Esophagus muscularis mucosa (tissue), 4 donors: ENCODE measurements around the gene SPEM3.

Source experiments
- EP300 ChIP-seq: sonication (generic); formaldehyde crosslinking; IDR thresholded peaks from one replicate; pipeline ENCODE4 v1.6.1; 2017; ENCODE audit warnings: antibody characterized with exemption
- POLR2A ChIP-seq: fragments of 450-650 bp; IDR thresholded peaks from one replicate; pipeline ENCODE4 v1.6.1; 2017; ENCODE audit warnings: antibody characterized with exemption, moderate library complexity, mild to moderate bottlenecking, low read depth
- TF ChIP-seq, protein P1 (sequence below), 3 experiments: fragments of 200-600 bp in 2 of 3; fragments of 450-650 bp in 1 of 3; sonication (generic) in 2 of 3; IDR thresholded peaks; one replicate each; pipeline ENCODE4 v1.5.1; 2017 to 2019; ENCODE audit warnings: antibody characterized with exemption in 3 of 3, mild to moderate bottlenecking in 2 of 3, moderate library complexity in 1 of 3

- TF ChIP-seq, protein P1, sequence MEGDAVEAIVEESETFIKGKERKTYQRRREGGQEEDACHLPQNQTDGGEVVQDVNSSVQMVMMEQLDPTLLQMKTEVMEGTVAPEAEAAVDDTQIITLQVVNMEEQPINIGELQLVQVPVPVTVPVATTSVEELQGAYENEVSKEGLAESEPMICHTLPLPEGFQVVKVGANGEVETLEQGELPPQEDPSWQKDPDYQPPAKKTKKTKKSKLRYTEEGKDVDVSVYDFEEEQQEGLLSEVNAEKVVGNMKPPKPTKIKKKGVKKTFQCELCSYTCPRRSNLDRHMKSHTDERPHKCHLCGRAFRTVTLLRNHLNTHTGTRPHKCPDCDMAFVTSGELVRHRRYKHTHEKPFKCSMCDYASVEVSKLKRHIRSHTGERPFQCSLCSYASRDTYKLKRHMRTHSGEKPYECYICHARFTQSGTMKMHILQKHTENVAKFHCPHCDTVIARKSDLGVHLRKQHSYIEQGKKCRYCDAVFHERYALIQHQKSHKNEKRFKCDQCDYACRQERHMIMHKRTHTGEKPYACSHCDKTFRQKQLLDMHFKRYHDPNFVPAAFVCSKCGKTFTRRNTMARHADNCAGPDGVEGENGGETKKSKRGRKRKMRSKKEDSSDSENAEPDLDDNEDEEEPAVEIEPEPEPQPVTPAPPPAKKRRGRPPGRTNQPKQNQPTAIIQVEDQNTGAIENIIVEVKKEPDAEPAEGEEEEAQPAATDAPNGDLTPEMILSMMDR (IDR thresholded peaks at IDR 0.05), result no peak
- TF ChIP-seq EP300 (no peak), POLR2A (no peak)
Observed at GRCh38 chr17:7429722-7430121, 1.1 kb downstream of the SPEM3 start.
